Ovary (tissue), 9 donors: ENCODE measurements around the gene MYBPH. TPM values are rescaled to one million over a fixed set of nuclear protein-coding genes. Genes with fewer than 3 reads are reported as not detected.

Experiments
- DNase-seq, 5 donors: peaks; one replicate each; pipeline ENCODE4 v3.0.0-alpha.2; 2019 to 2020
- H3K27ac ChIP-seq, 2 donors: fragments of 200-600 bp; one replicate each; pipeline versions ENCODE4 v1.5.1 to v1.8.0; 2019 to 2022
- H3K27me3 ChIP-seq: fragments of 200-600 bp; one replicate; pipeline ENCODE4 v1.8.0; 2022
- H3K36me3 ChIP-seq: fragments of 200-600 bp; sonication (generic); one replicate; pipeline ENCODE4 v1.5.1; 2019
- H3K4me1 ChIP-seq: one replicate; pipeline ENCODE4 v1.8.1; 2013; ENCODE audit warnings: mild to moderate bottlenecking, moderate library complexity; ENCODE audit not compliant: insufficient read depth
- H3K4me3 ChIP-seq: fragments of 200-600 bp; sonication (generic); one replicate; pipeline ENCODE4 v1.5.1; 2017
- H3K9me3 ChIP-seq, 2 donors: fragments of 200-600 bp in 1 of 2; sonication (generic) in 1 of 2; one replicate each; pipeline versions ENCODE4 v1.5.1 to v1.8.1; 2013 to 2019; ENCODE audit warnings: mild to moderate bottlenecking in 1 of 2, moderate library complexity in 1 of 2
- EP300 ChIP-seq: sonication (generic); formaldehyde crosslinking; IDR thresholded peaks from one replicate; pipeline ENCODE4 v1.6.1; 2017; ENCODE audit warnings: antibody characterized with exemption
- POLR2A ChIP-seq: fragments of 450-650 bp; IDR thresholded peaks from one replicate; pipeline ENCODE4 v1.6.1; 2017; ENCODE audit warnings: antibody characterized with exemption, mild to moderate bottlenecking, moderate library complexity
- WGBS, 3 donors: extraction: QIAGEN DNeasy Blood & Tissue Kit in 1 of 3; methylation state at CpG; one replicate each; pipeline versions ENCODE4 v1.1.5 to v1.1.7; 2013 to 2017; 5-methylcytosine and 5-hydroxymethylcytosine counted together
- intact Hi-C, 4 donors: fragments of 100-400 bp; cut with DNase I; formaldehyde crosslinking; loops; one replicate each; pipeline versions ENCODE4 v1.11.0 to v1.15.1; 2022 to 2023
- polyA plus RNA-seq, 2 donors: library from polyadenylated mRNA; stranded (reverse); fragments of 200-250 nt in 1 of 2; fragments of 350-450 nt in 1 of 2; fragmentation: Illumina TruSeq in 1 of 2; extraction: RNeasy Lipid Tissue Mini Kit (QIAGEN cat#74804) in 1 of 2; gene quantifications; one replicate each; pipeline ENCODE4 v1.2.3, GENCODE V29; 2013 to 2014
- total RNA-seq, 7 donors: library from RNA; depleted of rRNA in 2 of 7; stranded (reverse); fragments of >200 nt in 2 of 7; fragmentation: NEBNext Ultra II Directional in 3 of 7; extraction: Animal tissue kit (Norgen Biotek cat#: 25700) in 3 of 7; gene quantifications; one replicate each; pipeline versions ENCODE4 v1.1.0 to v1.2.4, GENCODE V29; 2016 to 2023
- TF ChIP-seq, protein P1 (sequence below), 3 donors: fragments of 450-650 bp in 2 of 3; fragments of 200-600 bp in 1 of 3; IDR thresholded peaks; one replicate each; pipeline versions ENCODE4 v1.5.1 to v1.8.0; 2016 to 2022; ENCODE audit warnings: antibody characterized with exemption in 3 of 3, mild to moderate bottlenecking in 1 of 3
- donor health status: DM: no; HTN: no; CAD: no; lungs with moderate emphysema.
- donor health status: DM: no; HTN: no; CAD: no.
- donor health status: Bipolar disorder and iron deficiency.
- donor health status: DM: yes; HTN: yes; CAD: no.
- donor health status: DM: no; HTN: no; CAD: no.
- donor health status: DM: yes; HTN: yes; CAD: no.

The MYBPH gene
- total and polyA plus RNA-seq, 9 donors, result 0.04 to 0.27 (median 0.17) TPM; not detected in 5

DNA sequence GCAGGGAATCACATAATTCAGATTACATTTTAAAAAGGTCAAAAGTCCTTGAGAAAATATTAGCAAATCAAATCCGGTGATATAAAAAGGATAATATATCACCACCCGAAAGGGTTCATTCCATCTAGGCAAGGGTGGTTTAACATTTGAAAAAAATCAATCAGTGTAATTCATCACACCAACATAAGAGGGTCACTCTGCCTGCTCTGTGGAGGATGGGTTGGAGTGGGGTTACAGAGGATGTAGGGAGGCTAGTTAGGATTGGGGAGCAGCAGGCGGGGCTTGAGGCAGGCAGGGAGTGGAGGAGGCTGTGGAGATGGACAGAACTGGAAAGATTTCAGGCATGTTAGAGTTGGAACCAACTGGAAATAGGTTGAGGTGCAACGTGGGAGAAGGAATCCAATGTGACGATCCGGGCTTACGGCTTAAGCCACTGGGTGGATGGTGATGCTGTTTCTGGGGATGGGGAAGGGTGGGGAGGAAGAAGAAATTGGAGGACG lies 35.6 kb downstream of the MYBPH start:
- no peaks in the 10 kb centered on the region for H3K36me3 ChIP-seq
- TF ChIP-seq EP300 (no peak), POLR2A (no peak)
- TF ChIP-seq, protein P1, sequence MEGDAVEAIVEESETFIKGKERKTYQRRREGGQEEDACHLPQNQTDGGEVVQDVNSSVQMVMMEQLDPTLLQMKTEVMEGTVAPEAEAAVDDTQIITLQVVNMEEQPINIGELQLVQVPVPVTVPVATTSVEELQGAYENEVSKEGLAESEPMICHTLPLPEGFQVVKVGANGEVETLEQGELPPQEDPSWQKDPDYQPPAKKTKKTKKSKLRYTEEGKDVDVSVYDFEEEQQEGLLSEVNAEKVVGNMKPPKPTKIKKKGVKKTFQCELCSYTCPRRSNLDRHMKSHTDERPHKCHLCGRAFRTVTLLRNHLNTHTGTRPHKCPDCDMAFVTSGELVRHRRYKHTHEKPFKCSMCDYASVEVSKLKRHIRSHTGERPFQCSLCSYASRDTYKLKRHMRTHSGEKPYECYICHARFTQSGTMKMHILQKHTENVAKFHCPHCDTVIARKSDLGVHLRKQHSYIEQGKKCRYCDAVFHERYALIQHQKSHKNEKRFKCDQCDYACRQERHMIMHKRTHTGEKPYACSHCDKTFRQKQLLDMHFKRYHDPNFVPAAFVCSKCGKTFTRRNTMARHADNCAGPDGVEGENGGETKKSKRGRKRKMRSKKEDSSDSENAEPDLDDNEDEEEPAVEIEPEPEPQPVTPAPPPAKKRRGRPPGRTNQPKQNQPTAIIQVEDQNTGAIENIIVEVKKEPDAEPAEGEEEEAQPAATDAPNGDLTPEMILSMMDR (IDR thresholded peaks at IDR 0.05), result no peak
- H3K4me1 ChIP-seq, result no peaks in the 10 kb centered on the region
- no peak overlapping the region for H3K4me3 ChIP-seq
- H3K9me3 ChIP-seq, result no peaks in the 10 kb centered on the region
- no peak overlapping the region for H3K27ac ChIP-seq
- intact Hi-C loops, result no loop called here
- no peak for DNase-seq
- no peaks in the 10 kb centered on the region for H3K27me3 ChIP-seq
- WGBS, 3 donors, result 80 to 84% (median 83%) methylated on average over 8 of the region's 8 CpGs

- intact Hi-C loops, result no loop called here
- DNase-seq, result no peak
Measured at GRCh38 chr1:203138066-203138465, 37.6 kb downstream of the MYBPH start.

DNA sequence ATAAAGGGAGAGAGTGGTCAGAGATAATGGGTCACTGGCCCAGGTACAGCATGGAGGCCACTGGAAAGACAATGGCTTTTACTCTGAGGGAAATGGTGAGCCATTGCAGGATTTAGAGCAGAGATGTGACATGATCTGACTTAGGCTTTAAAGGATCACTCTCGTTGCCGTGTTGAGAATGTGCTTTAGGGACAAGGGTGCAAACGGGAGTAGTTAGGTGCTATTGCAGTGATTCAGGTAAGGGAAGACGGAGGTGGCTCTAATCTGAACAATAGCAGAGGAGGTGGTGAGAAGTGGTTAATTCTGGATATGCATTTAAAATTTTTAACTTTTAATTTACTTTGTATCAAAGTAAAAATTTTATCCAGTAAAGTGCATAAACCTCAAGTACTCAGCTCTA lies 38.3 kb downstream of the MYBPH start:
- no peak overlapping the region for H3K27ac ChIP-seq
- intact Hi-C loops, result no loop called here
- H3K4me1 ChIP-seq, result no peaks in the 10 kb centered on the region
- no peaks in the 10 kb centered on the region for H3K36me3 ChIP-seq
- no peaks in the 10 kb centered on the region for H3K27me3 ChIP-seq
- no peak overlapping the region for H3K4me3 ChIP-seq
- 90 to 94% (median 93%) methylated on average over 4 of the region's 4 CpGs for WGBS, 3 donors
- no peak for DNase-seq
- TF ChIP-seq EP300 (no peak), POLR2A (no peak)
- TF ChIP-seq, protein P1 (IDR thresholded peaks at IDR 0.05), result no peak
- no peaks in the 10 kb centered on the region for H3K9me3 ChIP-seq

More at GRCh38 chr1:203138066-203138465, 37.6 kb downstream of the MYBPH start:
- H3K27ac ChIP-seq, result no peak overlapping the region
- no peak for TF ChIP-seq POLR2A
- TF ChIP-seq, protein P1 (IDR thresholded peaks at IDR 0.05), result no peak
- TF ChIP-seq EP300, result no peak
- no peaks in the 10 kb centered on the region for H3K36me3 ChIP-seq
- no peaks in the 10 kb centered on the region for H3K27me3 ChIP-seq
- H3K4me3 ChIP-seq, result no peak overlapping the region
- WGBS, 3 donors, result 84 to 90% (median 85%) methylated on average over 3 of the region's 3 CpGs
- H3K4me1 ChIP-seq, result no peaks in the 10 kb centered on the region
- H3K9me3 ChIP-seq, result no peaks in the 10 kb centered on the region

GRCh38 chr1:203136409-203137042 lies 39.1 kb downstream of the MYBPH start:
- Histone ChIP-seq H3K4me3 (no peak overlapping the region), H3K4me1 (no peaks in the 10 kb centered on the region), H3K36me3 (no peaks in the 10 kb centered on the region), H3K27me3 (no peaks in the 10 kb centered on the region), H3K27ac (no peak overlapping the region), H3K9me3 (no peaks in the 10 kb centered on the region)
- WGBS, 3 donors, result 79 to 90% (median 88%) methylated on average over 1 of the region's 1 CpG
- intact Hi-C loops, result no loop called here
- DNase-seq, result peak in 1 of 5 donors; percentile 2
- TF ChIP-seq POLR2A (no peak), EP300 (no peak)
- TF ChIP-seq, protein P1 (IDR thresholded peaks at IDR 0.05), result no peak
